GM19438 (cell line): Measurements from ENCODE around the gene P2RX7.

Experiments used
- ATAC-seq: cut with Tn5 transposase; IDR thresholded peaks from one replicate; pipeline ENCODE4 v1.9.1; 2021; ENCODE audit warnings: low read depth; ENCODE audit not compliant: unreplicated experiment

The P2RX7 gene

GRCh38 chr12:121108492-121108891 is 24.2 kb upstream of the P2RX7 start:
- ATAC-seq: no peak

- ATAC-seq: peak; percentile 69
Observed at GRCh38 chr12:121110211-121110940, 22.3 kb upstream of the P2RX7 start.

DNA sequence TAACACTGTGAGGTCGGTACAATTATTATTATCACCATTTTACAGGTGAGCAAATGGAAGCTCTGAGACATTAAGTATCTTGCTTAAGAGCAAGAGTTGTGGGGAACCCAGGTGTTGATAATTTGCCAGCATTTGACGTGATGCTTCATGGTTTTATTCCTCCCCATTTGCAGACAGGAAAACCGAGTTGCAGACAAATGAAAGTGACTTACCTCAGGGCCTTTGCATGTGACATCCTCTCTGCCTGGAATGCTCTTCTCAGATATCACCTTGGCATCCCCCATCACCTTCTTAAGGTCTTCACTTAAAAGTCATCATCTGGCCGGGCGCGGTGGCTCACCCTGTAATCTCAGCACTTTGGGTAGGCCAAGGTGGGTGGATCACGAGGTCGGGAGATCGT is 21.0 kb upstream of the P2RX7 start:
- ATAC-seq: no peak

DNA sequence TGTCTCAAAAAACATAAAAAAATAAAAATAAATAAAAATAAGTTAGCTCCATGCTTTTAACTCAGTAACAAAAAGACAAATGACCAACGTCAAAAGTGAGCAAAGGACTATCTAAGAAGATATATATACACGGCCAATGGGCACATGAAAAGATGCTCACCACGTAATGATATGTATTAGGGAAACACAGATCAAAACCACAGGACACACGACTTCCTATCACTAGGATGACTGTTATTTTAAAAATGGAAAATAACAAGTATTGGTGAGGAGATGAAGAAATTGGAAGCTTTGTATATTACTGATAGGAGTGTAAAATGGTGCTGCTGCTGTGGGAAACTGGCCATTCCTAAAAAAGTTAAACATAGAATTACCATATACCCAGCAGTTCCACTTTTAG is 20.2 kb upstream of the P2RX7 start:
- no peak for ATAC-seq

- no peak for ATAC-seq
Observed at GRCh38 chr12:121113057-121113456, 19.6 kb upstream of the P2RX7 start.

DNA sequence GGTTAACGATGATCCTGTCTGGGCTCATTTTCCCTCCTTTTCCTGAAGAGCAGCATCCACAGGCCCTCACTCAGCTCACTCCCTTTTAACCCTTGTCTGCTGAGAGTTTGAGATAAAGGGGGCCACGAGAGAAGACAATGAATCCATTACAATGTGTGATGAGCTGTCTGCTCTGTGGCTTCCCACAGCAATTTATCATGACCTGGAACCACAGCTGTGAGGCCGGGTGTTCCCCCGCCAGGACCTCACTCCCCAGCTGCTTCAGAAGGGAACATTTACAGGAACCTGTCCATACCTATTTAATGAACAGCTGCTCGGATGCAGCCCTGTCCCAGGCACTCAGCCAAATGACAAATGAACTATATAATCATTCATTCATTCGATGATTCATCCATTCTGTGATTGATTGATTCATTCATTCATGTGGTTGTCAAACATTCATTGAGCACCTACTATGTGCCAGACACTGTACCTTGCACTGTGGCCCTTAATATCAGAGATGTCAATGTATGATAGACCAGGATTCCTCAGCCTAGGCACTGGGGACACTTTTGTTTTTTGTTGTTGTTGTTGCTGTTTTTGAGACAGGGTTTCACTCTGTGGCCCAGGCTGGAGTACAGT is 18.5 kb upstream of the P2RX7 start:
- ATAC-seq: no peak

GRCh38 chr12:121114806-121115205 is 17.9 kb upstream of the P2RX7 start:
- ATAC-seq: no peak

- ATAC-seq: no peak
Observed at GRCh38 chr12:121115530-121115929, 17.1 kb upstream of the P2RX7 start.

DNA sequence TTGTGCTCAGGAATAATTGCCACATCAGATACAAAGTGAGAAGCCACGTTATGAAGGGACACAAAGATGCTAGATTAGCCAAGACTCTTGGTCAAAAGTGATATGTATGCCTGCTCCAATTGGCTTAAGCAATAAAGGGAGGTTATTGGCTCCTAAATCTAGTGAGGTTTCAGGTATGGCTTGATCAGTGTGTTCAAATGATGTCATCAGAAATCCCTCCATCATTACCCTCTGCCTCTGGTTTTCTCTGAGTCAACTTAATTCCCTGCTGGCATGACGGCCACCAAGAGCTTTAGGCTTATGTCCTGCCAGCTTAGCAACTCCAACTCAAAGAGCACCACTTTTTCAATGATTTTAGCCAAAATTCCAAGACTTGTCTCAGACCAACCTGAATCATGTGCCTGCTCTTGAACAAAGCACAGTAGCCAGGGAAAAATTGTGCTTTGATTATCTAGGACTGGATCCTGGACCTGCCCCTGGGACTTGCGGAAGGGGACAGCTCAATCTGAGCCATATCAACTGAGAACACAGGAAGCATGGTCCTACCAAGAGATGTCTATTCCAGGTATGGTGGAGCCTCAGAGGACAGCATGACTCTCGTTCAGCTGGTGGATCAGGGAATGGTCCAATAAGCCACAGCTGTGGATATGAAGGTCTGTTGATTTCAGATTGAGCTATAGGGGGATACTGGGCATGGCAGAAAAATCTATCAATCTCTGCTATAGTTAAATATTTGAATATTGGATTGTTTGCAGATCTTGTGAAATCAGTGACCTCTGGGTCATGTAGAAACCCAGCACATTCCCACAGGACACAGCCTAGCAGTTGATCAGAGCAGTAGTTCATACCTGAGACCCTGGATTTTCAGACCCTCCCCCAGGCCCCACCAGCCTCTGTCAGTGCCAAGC is 16.1 kb upstream of the P2RX7 start:
- no peak for ATAC-seq

- ATAC-seq: no peak
Observed at GRCh38 chr12:121117226-121117777, 15.4 kb upstream of the P2RX7 start.

- no peak for ATAC-seq
Observed at GRCh38 chr12:121120323-121120722, 12.4 kb upstream of the P2RX7 start.

DNA sequence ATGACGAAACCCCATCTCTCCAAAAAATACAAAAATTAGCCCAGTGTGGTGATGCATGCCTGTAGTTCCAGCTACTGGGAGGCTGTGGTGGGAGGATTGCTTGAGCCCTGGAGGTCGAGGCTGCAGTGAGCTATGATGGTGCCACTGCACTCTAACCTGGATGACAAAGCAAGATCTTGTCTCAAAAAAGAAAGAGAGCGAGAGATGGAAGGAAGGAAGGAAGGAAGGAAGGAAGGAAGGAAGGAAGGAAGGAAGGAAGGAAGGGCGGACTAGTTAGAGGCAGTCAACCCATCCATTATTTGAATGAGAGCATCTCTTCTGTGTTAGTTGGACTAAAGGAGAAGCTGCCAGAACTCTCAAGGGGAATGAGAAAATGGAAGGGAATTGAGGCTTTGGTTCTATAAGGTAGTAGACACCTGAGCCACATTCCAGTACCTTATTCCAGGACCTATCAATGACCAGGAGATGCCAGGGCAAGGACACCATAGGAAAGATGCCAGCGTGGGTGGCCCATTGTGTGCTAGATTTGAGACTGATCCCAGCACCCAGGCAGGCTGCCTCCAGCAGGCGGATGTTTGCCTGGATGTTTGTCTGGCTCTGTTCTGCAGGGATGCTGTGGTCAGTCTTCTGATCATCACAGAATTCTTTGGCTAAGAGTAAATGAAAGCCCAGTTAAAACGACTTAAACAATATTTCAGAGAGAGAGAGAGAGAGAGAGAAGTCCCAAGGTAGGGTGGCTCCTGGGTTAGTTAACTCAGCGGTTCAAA is 11.5 kb upstream of the P2RX7 start:
- ATAC-seq: no peak

DNA sequence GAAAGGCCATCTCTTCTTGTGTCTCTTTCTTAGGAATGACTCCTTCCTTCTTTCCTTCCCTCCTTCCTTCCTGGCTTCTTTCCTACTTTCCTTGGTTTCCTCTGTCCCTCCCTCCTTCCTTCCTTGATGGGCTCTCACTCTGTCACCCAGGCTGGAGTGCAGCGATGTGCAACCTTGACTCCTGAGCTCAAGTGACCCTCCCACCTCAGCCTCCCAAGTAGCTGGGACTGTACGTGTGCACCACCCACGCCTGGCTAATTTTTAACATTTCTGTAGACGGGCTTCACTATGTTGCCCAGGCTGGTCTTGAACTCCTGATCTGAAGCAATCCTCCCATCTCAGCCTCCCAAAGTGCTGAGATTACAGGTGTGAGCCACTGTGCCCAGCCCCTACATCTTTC is 10.9 kb upstream of the P2RX7 start:
- ATAC-seq: no peak

DNA sequence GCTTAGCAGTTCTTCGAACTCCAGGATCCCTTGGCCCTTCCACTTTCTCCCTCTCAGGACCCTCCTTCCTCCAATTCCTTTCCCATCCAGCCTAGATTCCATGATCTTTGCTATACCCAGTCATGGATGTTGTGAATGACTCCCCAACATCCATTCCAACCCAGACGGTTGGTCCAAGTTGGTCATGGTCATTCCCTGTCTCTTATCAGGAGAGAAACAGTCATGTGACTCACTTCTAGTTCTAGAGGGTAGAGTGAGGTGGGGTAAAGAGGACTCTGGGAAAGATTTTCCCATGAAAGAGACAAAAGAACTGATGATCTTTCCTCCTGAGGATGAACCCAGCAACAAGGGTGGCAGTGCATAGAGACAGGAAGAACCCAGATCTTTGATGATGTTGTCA is 9.2 kb upstream of the P2RX7 start:
- no peak for ATAC-seq

GRCh38 chr12:121124402-121125109 is 8.1 kb upstream of the P2RX7 start:
- ATAC-seq: no peak

GRCh38 chr12:121127501-121127900 is 5.2 kb upstream of the P2RX7 start:
- no peak for ATAC-seq

GRCh38 chr12:121128908-121129810 is 3.5 kb upstream of the P2RX7 start:
- peak; percentile 74 for ATAC-seq

DNA sequence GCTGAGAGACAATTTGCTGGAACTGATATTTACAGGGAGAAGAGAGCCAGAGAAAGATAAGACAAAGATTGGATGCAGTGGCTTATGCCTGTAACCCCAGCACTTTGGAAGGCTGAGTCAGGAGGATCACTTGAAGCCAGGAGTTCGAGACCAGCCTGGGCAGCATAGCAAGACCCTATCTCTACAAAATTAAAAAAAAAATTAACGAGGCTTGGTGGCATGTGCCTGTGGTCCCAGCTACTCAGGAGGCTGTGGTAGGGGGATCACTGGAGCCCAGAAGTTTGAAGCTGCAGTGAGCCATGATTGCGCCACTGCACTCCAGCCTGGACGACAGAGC is 2.9 kb upstream of the P2RX7 start:
- no peak for ATAC-seq

DNA sequence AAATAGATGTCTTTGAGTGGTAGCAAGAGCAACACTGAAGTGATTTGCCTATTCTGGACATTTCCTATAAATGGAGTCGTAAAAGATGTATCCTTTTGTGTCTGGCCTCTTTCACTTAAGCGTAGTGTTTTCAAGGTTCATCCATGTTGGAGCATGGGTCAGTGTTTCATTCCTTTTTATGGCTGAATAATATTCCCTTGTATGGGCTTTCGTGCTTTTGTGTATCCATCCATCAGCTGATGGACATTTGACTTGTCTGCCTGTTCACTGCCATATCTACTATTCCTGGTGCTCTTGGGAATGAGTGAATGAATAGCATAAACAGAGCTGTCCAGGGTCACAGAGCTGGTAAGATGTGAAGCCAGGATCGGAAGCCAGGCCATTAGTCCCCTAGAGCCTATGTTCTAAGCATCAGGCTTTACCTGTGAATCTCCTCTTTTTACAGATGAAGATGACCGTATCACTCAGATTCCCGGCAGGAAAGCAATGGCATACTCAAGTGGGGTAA is 1.8 kb upstream of the P2RX7 start:
- no peak for ATAC-seq
